HL-60 (cell line): ENCODE results near the gene RHBDD1.

Experiments used
- DNase-seq, 2 experiments: peaks; one replicate each; pipeline ENCODE4 v3.0.0-alpha.2; 2010 to 2020; ENCODE audit warnings: low read depth in 1 of 2, low spot score in 1 of 2
- H3K27ac ChIP-seq: fragments of 250-450 bp; sonication (Bioruptor Pico); replicated peaks from 2 replicates; pipeline ENCODE4 v1.5.1; 2020; ENCODE audit warnings: mild to moderate bottlenecking, moderate library complexity
- H3K27me3 ChIP-seq: fragments of 250-450 bp; sonication (Bioruptor Pico); 2 replicates; pipeline ENCODE4 v1.5.1; 2021; ENCODE audit warnings: mild to moderate bottlenecking, moderate library complexity; ENCODE audit not compliant: insufficient read depth, poor library complexity, severe bottlenecking
- H3K4me3 ChIP-seq: replicated peaks from 2 replicates; pipeline ENCODE4 v1.5.1; 2011; ENCODE audit warnings: mild to moderate bottlenecking, control low read depth, low read length; ENCODE audit not compliant: insufficient read depth
- CTCF ChIP-seq: IDR thresholded peaks from one replicate; pipeline ENCODE4 v1.5.1; 2011; ENCODE audit warnings: low read length, control low read depth, inconsistent platforms; ENCODE audit not compliant: insufficient read depth
- GABPA ChIP-seq: IDR thresholded peaks from 2 replicates; pipeline ENCODE4 v1.6.1; 2012; ENCODE audit warnings: low read depth
- POLR2AphosphoS5 ChIP-seq: IDR thresholded peaks from 2 replicates; pipeline ENCODE4 v1.6.1; 2012; ENCODE audit warnings: low read depth
- REST ChIP-seq: IDR thresholded peaks from 2 replicates; pipeline ENCODE4 v1.6.1; 2012; ENCODE audit warnings: low read depth; ENCODE audit not compliant: insufficient replicate concordance
- SPI1 ChIP-seq: IDR thresholded peaks from 2 replicates; pipeline ENCODE4 v1.6.1; 2012; ENCODE audit warnings: low read depth, mild to moderate bottlenecking, borderline replicate concordance

RHBDD1 gene

GRCh38 chr2:226904592-226904991 is 68.7 kb downstream of the RHBDD1 start:
- no peak for TF ChIP-seq CTCF
- TF ChIP-seq POLR2AphosphoS5, result no peak
- TF ChIP-seq SPI1, result no peak
- no peak for TF ChIP-seq GABPA
- TF ChIP-seq REST, result no peak
- no peaks in the 10 kb centered on the region for H3K27me3 ChIP-seq
- H3K4me3 ChIP-seq, result no peak overlapping the region
- DNase-seq, result no peak
- H3K27ac ChIP-seq, result no peak overlapping the region

GRCh38 chr2:226905718-226906117 is 69.9 kb downstream of the RHBDD1 start:
- DNase-seq, result no peak

GRCh38 chr2:226906163-226906693 is 70.4 kb downstream of the RHBDD1 start:
- H3K27me3 ChIP-seq, result no peaks in the 10 kb centered on the region
- no peak overlapping the region for H3K4me3 ChIP-seq
- no peak overlapping the region for H3K27ac ChIP-seq
- TF ChIP-seq CTCF (no peak), SPI1 (no peak), POLR2AphosphoS5 (no peak), GABPA (no peak), REST (no peak)
- DNase-seq, result no peak

More at GRCh38 chr2:226905718-226906117, 69.9 kb downstream of the RHBDD1 start:
- Histone ChIP-seq H3K4me3 (no peak overlapping the region), H3K27me3 (no peaks in the 10 kb centered on the region), H3K27ac (no peak overlapping the region)
- TF ChIP-seq REST, result no peak

GRCh38 chr2:226909126-226909525 is 73.3 kb downstream of the RHBDD1 start:
- Histone ChIP-seq H3K4me3 (no peak overlapping the region), H3K27ac (no peak overlapping the region), H3K27me3 (no peaks in the 10 kb centered on the region)
- no peak for TF ChIP-seq CTCF
- TF ChIP-seq GABPA, result no peak
- no peak for TF ChIP-seq SPI1
- no peak for TF ChIP-seq POLR2AphosphoS5
- no peak for TF ChIP-seq REST
- no peak for DNase-seq
